Hair follicle dermal papilla cell (primary cell): ENCODE measurements around the gene CEP112. TPM values are rescaled to one million over a fixed set of nuclear protein-coding genes. Genes with fewer than 3 reads are reported as not detected.

Source experiments
- total RNA-seq: library from RNA; depleted of rRNA; stranded (reverse); fragments of >200 nt; gene quantifications from 2 replicates; pipeline ENCODE4 v1.2.3, GENCODE V29; 2012

CEP112 gene
- total RNA-seq, result 10.3 and 10.5 TPM in 2 replicates

DNA sequence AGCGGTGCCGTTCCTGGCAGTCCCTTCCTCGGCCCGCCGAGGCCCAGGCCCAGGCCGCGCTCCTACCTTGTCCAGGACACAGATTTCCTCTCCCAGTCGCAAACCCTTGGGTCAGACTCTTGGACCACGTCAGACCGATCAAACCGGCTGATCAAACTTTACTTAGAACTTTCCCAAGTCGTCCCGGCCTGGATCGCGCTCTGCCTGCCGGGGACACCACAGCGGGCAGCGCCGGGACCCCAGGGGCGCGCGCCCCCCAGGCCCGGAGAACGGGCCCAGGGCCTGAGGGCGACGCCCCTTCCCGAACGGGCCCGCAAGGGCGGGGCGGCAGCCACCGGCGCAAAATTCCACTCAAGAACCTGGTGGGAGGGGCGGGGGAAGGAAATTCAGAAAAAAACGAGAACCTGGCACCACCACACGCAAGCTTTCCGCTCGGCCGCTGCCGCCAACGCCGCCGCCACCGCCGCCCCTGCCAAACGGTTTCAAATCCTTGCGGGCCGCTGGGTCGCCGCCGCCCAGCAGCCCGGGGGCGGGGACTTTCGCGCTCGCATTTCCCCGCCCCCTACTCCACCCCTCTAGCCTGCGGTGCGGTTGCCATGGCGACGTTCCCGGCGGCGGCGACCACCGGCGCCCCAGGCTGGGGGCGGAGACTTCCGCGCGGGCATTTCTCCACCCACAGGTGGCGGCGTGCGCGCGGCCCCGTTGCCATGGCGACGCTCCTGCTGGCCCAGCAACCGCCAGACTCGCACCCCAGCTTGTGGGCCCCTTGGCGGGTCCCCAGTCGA is at the start of gene CEP112:
Gene CEP112 (minus strand): TSS at position 541 of the 785 bp plus-strand sequence.

DNA sequence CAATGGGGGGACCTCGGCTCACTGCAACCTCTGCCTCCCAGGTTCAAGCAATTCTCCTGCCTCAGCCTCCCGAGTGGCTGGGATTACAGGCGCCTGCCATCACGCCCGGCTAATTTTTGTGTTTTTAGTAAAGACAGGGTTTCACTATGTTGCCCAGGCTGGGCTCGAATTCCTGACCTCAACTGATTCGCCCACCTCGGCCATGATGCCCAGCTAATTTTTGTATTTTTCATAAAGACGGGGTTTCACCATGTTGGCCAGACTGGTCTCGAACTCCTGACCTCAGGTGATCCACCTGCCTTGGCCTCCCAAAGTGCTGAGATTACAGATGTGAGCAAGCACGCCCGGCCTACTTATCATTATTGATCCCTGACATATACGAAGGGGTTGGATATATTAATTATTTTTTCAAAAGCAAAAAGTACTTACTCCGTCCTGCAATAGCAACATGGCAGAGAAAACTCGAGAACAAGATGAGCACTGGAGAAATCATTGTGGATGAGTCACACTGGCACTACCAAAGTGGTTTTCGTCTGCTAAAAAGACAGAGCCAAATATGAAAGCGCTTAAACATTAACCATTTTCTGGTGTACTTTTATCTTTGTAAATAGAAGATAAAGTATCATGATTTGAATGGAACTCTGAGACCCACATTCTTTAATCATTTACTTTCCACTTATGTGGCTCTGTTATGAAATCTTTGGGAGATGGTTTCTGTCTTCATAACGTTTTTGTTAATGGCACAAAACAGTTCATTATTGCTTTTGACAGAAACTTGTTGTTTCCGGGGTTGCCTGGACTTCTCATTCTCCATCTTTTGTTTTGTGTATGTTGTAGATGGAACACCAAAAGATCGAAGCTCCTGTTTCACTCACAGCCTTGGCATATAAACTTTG is 37.2 kb upstream of the CEP112 start, which contains the start of gene APOH:
Gene APOH (minus strand): TSS at position 529 of the 896 bp plus-strand sequence. CDS start 36 bp downstream, at position 493.

Other genes with a start within 250 kb of the CEP112 start
- not detected in 2 replicates for gene APOH, start 37.3 kb upstream of the CEP112 start, total RNA-seq
- 33.3 and 40.4 TPM in 2 replicates for gene PRKCA, start 110.5 kb upstream of the CEP112 start, total RNA-seq